ENCODE results near the gene PLA2G2C.

DNA sequence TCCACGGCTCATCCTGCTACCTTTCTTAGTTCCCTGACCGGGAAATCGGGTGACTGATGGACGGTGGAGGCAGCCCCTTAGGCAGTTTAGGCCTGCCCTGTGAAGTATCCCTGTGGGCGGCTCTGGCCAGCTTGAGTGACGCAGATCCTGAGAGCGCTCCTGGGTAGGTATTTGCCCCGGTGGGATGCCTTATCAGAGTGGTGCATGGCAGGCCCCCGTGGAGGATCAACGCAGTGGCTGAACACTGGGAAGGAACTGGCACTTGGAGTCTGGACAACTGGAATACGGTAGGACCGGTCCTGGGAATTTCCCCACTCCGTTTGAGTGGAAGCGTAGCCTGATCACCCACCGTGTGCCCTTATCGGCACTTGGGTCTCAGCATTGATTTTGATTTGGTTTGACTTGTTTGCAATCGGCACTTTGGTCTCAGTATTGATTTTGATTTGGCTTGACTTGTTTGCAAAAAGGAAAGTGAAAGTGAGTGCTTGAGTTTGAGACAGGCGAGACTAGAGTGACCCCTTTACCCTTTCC is 32.0 kb downstream of the PLA2G2C start:
- TF ChIP-seq TARDBP (IDR thresholded peaks at IDR 0.05) = no peak
- no peak for TF ChIP-seq HDGF (IDR thresholded peaks at IDR 0.05; ENCODE audit: borderline replicate concordance)
- no peak for TF ChIP-seq FOXM1 (IDR thresholded peaks at IDR 0.05; ENCODE audit: borderline replicate concordance)
- TF ChIP-seq ELF4 (IDR thresholded peaks at IDR 0.05) = no peak
- TF ChIP-seq FOXA1 (IDR thresholded peaks at IDR 0.05) = no peak
